Measurements from ENCODE around the gene C1QL4. TPM values are rescaled to one million over a fixed set of nuclear protein-coding genes. Genes with fewer than 3 reads are reported as not detected.
A peak's percentile ranks its signal among the peaks of the same experiment; 100 is the strongest.
"Not testable (repeated sequence)": the region's sequence is repeated elsewhere in the genome, so short reads cannot be mapped to it uniquely, and the experiment has no call there.

C1QL4 gene
- polyA plus RNA-seq, 3 donors = not detected

- peaks cover 10 to 20% of the 10 kb centered on the region in 2 donors for H3K36me3 ChIP-seq (replicated peaks in 1 of 2; ENCODE audit: control insufficient read depth in 1 of 2, insufficient read depth in 2 of 2, low read length in 2 of 2)
- no peaks in the 10 kb centered on the region for H4K20me1 ChIP-seq (ENCODE audit: insufficient read depth, low read length)
- H3K9ac ChIP-seq (ENCODE audit: insufficient read depth, low read length, poor library complexity, severe bottlenecking) = no peak overlapping the region
- no peak for TF ChIP-seq CTCF (IDR thresholded peaks at IDR 0.05)
- Mint-ChIP-seq H3K4me1 (peaks cover 34% of the 10 kb centered on the region), H3K27ac (no peak overlapping the region), H3K9me3 (peaks cover 0 to 21% (median 11%) of the 10 kb centered on the region in 7 donors), H3K27me3 (ENCODE audit: low read depth in 3 of 3) (peaks cover 77 to 91% (median 78%) of the 10 kb centered on the region in 3 donors), H3K4me3 (peak overlapping the region in 1 of 2 donors; percentile 78), H3K36me3 (peaks cover 34 to 36% of the 10 kb centered on the region in 2 donors)
- H3K9me3 ChIP-seq (replicated peaks in 1 of 2; ENCODE audit: control insufficient read depth in 1 of 2, insufficient read depth in 1 of 2, low read length in 2 of 2) = peaks cover 0 to 17% of the 10 kb centered on the region in 2 donors
- no peak overlapping the region for H3K4me2 ChIP-seq (replicated peaks; ENCODE audit: extremely low read depth, low read length, poor library complexity, severe bottlenecking)
- H2AFZ ChIP-seq (ENCODE audit: insufficient read depth, low read depth, low read length, poor library complexity, severe bottlenecking) = no peak overlapping the region
- peaks cover 62 to 78% of the 10 kb centered on the region in 2 donors for H3K27me3 ChIP-seq (ENCODE audit: control insufficient read depth in 2 of 2, insufficient read depth in 2 of 2, low read length in 2 of 2)
- H3K79me2 ChIP-seq (ENCODE audit: insufficient read depth, low read length) = no peaks in the 10 kb centered on the region
- H3K4me3 ChIP-seq (replicated peaks in 1 of 3; ENCODE audit: low read depth in 2 of 3, low read length in 3 of 3) = no peak overlapping the region
- intact Hi-C loops (cut with micrococcal nuclease) = no loop called here
- no peak for DNase-seq
- 51% methylated on average over 11 of the region's 12 CpGs for WGBS (ENCODE audit: insufficient coverage)
- no peak overlapping the region for H3K27ac ChIP-seq (ENCODE audit: low read depth in 1 of 2, low read length in 2 of 2)
- H3K4me1 ChIP-seq (ENCODE audit: control insufficient read depth in 1 of 2, insufficient read depth in 2 of 2, low read length in 2 of 2) = peaks cover 11 to 22% of the 10 kb centered on the region in 2 donors
These were observed 2.3 kb downstream of the C1QL4 start for GRCh38 chr12:49334681-49335080.

- Histone ChIP-seq H2AFZ (ENCODE audit: insufficient read depth, low read depth, low read length, poor library complexity, severe bottlenecking) (no peak overlapping the region), H3K27me3 (ENCODE audit: control insufficient read depth in 2 of 2, insufficient read depth in 2 of 2, low read length in 2 of 2) (peaks cover 62 to 73% of the 10 kb centered on the region in 2 donors), H3K4me1 (ENCODE audit: control insufficient read depth in 1 of 2, insufficient read depth in 2 of 2, low read length in 2 of 2) (peaks cover 11 to 22% of the 10 kb centered on the region in 2 donors), H3K36me3 (replicated peaks in 1 of 2; ENCODE audit: control insufficient read depth in 1 of 2, insufficient read depth in 2 of 2, low read length in 2 of 2) (peaks cover 10 to 24% of the 10 kb centered on the region in 2 donors), H3K9ac (ENCODE audit: insufficient read depth, low read length, poor library complexity, severe bottlenecking) (no peak overlapping the region), H4K20me1 (ENCODE audit: insufficient read depth, low read length) (no peaks in the 10 kb centered on the region), H3K79me2 (ENCODE audit: insufficient read depth, low read length) (no peaks in the 10 kb centered on the region), H3K4me3 (replicated peaks in 1 of 3; ENCODE audit: low read depth in 2 of 3, low read length in 3 of 3) (no peak overlapping the region), H3K27ac (ENCODE audit: low read depth in 1 of 2, low read length in 2 of 2) (no peak overlapping the region), H3K4me2 (replicated peaks; ENCODE audit: extremely low read depth, low read length, poor library complexity, severe bottlenecking) (no peak overlapping the region), H3K9me3 (replicated peaks in 1 of 2; ENCODE audit: control insufficient read depth in 1 of 2, insufficient read depth in 1 of 2, low read length in 2 of 2) (peaks cover 0 to 17% of the 10 kb centered on the region in 2 donors)
- WGBS (ENCODE audit: insufficient coverage) = 20% methylated on average over 15 of the region's 19 CpGs
- Mint-ChIP-seq H3K9me3 (peaks cover 0 to 21% (median 11%) of the 10 kb centered on the region in 7 donors), H3K27me3 (ENCODE audit: low read depth in 3 of 3) (peaks cover 73 to 86% (median 74%) of the 10 kb centered on the region in 3 donors), H3K4me1 (peaks cover 34% of the 10 kb centered on the region), H3K27ac (no peak overlapping the region), H3K36me3 (peaks cover 39 to 40% of the 10 kb centered on the region in 2 donors), H3K4me3 (peak overlapping the region in 1 of 2 donors; percentile 78)
- no peak for TF ChIP-seq CTCF (IDR thresholded peaks at IDR 0.05)
- intact Hi-C loops (cut with micrococcal nuclease) = no loop called here
- DNase-seq = no peak
These were observed 2.8 kb downstream of the C1QL4 start for GRCh38 chr12:49334226-49334625.

- H3K4me3 ChIP-seq (replicated peaks in 1 of 3; ENCODE audit: low read depth in 2 of 3, low read length in 3 of 3); H2AFZ ChIP-seq (ENCODE audit: insufficient read depth, low read depth, low read length, poor library complexity, severe bottlenecking); H3K9ac ChIP-seq (ENCODE audit: insufficient read depth, low read length, poor library complexity, severe bottlenecking); H4K20me1 ChIP-seq (ENCODE audit: insufficient read depth, low read length); H3K27ac Mint-ChIP-seq; H3K27ac ChIP-seq (ENCODE audit: low read depth in 1 of 2, low read length in 2 of 2); DNase-seq; intact Hi-C loops (cut with micrococcal nuclease); H3K79me2 ChIP-seq (ENCODE audit: insufficient read depth, low read length); H3K4me2 ChIP-seq (replicated peaks; ENCODE audit: extremely low read depth, low read length, poor library complexity, severe bottlenecking): not testable (repeated sequence)
- H3K36me3 Mint-ChIP-seq = peaks cover 43 to 44% of the 10 kb centered on the region in 2 donors
- Histone ChIP-seq H3K4me1 (ENCODE audit: control insufficient read depth in 1 of 2, insufficient read depth in 2 of 2, low read length in 2 of 2) (peaks cover 11 to 22% of the 10 kb centered on the region in 2 donors), H3K9me3 (replicated peaks in 1 of 2; ENCODE audit: control insufficient read depth in 1 of 2, insufficient read depth in 1 of 2, low read length in 2 of 2) (peaks cover 0 to 17% of the 10 kb centered on the region in 2 donors), H3K36me3 (replicated peaks in 1 of 2; ENCODE audit: control insufficient read depth in 1 of 2, insufficient read depth in 2 of 2, low read length in 2 of 2) (peaks cover 15 to 29% of the 10 kb centered on the region in 2 donors), H3K27me3 (ENCODE audit: control insufficient read depth in 2 of 2, insufficient read depth in 2 of 2, low read length in 2 of 2) (peaks cover 61 to 68% of the 10 kb centered on the region in 2 donors)
- H3K9me3 Mint-ChIP-seq = peaks cover 0 to 21% (median 11%) of the 10 kb centered on the region in 7 donors
- peaks cover 69 to 82% (median 70%) of the 10 kb centered on the region in 3 donors for H3K27me3 Mint-ChIP-seq (ENCODE audit: low read depth in 3 of 3)
- 24% methylated on average over 5 of the region's 21 CpGs for WGBS (ENCODE audit: insufficient coverage)
- peaks cover 34% of the 10 kb centered on the region for H3K4me1 Mint-ChIP-seq
- H3K4me3 Mint-ChIP-seq = peak overlapping the region in 1 of 2 donors; percentile 84
These were observed 3.2 kb downstream of the C1QL4 start for GRCh38 chr12:49333778-49334177.

Measured in CD14-positive monocyte (primary cell).